Occipital lobe (tissue), 2 donors: ENCODE results near the gene ARSI. TPM values are rescaled to one million over a fixed set of nuclear protein-coding genes. Genes with fewer than 3 reads are reported as not detected.
A peak's percentile ranks its signal among the peaks of the same experiment; 100 is the strongest.

Experiments used
- DNase-seq: peaks from one replicate; lab custom pipeline; 2025; lab: John Stamatoyannopoulos, UW
- total RNA-seq: library from RNA; depleted of rRNA; stranded (reverse); fragments of >200 nt; gene quantifications from one replicate; pipeline ENCODE4 v1.2.3, GENCODE V29; 2014

Gene ARSI
- total RNA-seq, 1 donor from 2014 or later = 0.31 TPM

- DNase-seq = no peak
Measured at GRCh38 chr5:150294551-150295071, 8.1 kb downstream of the ARSI start.

GRCh38 chr5:150293091-150293941, 9.4 kb downstream of the ARSI start:
- DNase-seq = no peak

DNA sequence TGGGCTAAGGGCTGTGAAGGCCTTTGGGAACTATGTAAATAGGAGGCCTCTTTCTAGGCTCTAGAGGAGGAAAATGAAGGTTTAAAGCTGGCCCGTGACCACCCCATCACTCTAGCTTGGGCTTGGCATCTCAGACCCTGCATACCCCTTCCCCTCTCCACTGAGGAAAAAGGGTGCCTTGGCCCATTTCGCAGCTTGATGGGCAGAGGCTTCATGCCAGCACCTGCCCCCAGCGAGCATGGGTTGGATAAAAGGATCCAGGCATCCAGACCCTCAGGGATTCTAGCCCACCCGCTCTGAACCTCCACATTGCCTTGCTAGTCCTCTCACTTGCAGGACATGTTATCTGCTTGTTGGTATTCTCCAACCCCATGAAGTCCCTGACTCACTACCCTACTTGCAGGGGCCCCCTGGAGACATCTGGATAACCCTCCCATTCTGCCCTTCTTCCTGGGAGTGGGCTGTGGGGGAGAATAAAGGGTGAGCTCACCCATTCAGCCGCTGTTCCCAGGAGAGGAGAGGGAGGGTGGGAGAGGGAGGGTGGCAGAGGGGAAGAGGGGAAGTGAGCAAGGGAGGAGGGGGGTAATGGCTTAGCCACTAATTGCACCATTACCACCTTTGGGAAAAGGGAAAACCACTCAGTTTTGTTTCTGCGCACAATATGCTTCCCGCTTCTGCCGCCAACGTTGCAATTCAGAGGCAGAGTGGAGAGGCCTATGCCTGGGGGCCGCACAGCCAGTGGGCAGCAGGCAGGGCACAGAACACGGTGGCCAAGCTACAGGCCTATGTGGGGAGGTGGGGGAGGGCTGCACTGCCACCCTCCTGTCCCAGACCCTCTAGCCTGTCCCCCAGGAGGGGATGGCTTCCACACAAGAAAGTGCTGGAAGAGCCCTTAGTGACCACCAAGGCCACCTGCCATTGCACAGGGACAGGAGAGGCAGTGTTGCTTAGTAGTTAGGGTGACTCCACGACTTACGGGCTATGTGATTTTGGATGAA, 11.0 kb downstream of the ARSI start:
- DNase-seq = no peak

GRCh38 chr5:150289551-150290390, 12.9 kb downstream of the ARSI start, which contains the start of gene CAMK2A:
TSS of gene CAMK2A (minus strand) at chr5:150289773. CDS start at chr5:150289625, 148 bp downstream.
- DNase-seq = peak; percentile 84

- DNase-seq = no peak
Measured at GRCh38 chr5:150288791-150289190, 13.9 kb downstream of the ARSI start.

- no peak for DNase-seq
Measured at GRCh38 chr5:150288361-150288760, 14.3 kb downstream of the ARSI start.

GRCh38 chr5:150286820-150287219, 15.9 kb downstream of the ARSI start:
- no peak for DNase-seq

DNA sequence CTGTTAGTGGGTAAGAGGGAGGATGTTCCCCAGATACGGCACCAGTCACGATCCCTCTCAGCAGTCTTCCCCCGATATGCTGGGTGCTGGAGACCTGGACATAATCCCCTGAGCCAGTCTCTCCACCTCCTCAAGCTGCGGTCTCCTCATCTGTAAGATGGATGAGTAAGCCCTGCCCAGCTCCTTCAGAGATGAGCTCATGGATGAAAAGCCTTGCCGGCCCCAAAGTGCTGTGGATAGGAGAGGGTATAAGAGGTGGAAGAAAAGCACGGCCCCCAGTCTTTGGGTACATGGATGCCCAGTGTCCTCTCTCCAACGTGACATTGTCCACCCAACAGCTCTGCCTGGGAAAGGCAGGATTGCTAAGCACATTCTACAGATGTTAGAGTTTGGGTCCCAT, 17.6 kb downstream of the ARSI start:
- no peak for DNase-seq

- DNase-seq = peak; percentile 61
Measured at GRCh38 chr5:150284311-150284710, 18.4 kb downstream of the ARSI start.

- DNase-seq = no peak
Measured at GRCh38 chr5:150283904-150284303, 18.8 kb downstream of the ARSI start.

GRCh38 chr5:150281987-150282386, 20.7 kb downstream of the ARSI start:
- DNase-seq = no peak

GRCh38 chr5:150279330-150280020, 23.2 kb downstream of the ARSI start:
- DNase-seq = no peak

GRCh38 chr5:150278916-150279315, 23.8 kb downstream of the ARSI start:
- no peak for DNase-seq

- DNase-seq = no peak
Measured at GRCh38 chr5:150278046-150278730, 24.5 kb downstream of the ARSI start.

DNA sequence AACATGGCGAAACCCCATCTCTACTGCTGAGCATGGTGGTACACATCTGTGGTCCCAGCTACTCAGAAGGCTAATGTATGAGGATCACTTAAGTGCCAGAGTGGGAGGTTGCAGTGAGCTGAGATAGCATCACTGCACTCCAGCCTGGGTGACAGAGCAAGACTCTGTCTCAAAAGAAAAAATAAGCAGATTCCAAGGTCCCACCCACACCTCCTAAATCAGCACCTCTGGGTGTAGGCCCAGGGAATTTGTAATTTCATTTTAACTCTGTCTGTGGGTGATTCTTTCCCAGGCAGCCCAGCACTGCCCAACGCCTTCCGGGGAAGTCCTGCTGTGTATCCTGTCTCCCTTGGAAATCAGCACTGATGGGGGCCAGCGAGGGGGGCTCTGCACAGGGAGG, 25.7 kb downstream of the ARSI start:
- no peak for DNase-seq

DNA sequence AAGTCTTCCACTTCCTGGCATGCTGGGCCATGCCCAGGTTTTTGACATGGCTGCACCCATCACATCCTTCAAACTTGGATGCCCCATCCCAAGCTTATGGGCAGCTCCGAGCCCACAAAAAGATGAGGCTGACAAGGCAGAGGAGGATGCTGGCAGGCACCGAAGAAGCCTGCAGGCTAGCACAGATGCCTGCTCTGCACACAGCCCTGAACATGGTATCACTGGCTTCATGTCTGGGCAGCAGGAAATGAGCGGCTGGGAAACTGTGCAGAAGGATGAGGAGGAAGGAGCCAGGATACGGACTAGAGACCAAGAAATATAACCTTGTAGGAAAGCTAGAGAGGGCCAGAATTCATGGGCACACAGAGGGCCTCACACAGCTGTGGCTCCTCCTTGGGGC, 27.9 kb downstream of the ARSI start:
- DNase-seq = no peak

- no peak for DNase-seq
Measured at GRCh38 chr5:150272531-150272930, 30.2 kb downstream of the ARSI start.

- no peak for DNase-seq
Measured at GRCh38 chr5:150271923-150272322, 30.8 kb downstream of the ARSI start.

GRCh38 chr5:150271296-150271692, 31.4 kb downstream of the ARSI start:
- no peak for DNase-seq
